RWPE2 (cell line): Measurements from ENCODE around the gene ADIPOQ.
"Not testable (repeated sequence)": the region's sequence is repeated elsewhere in the genome, so short reads cannot be mapped to it uniquely, and the experiment has no call there.

ENCODE experiments used
- ATAC-seq: fragments of 200-7000 bp; cut with Tn5 transposase; 3 replicates; pipeline ENCODE4 v1.9.1; 2021; ENCODE audit warnings: low read depth
- DNase-seq: peaks from one replicate; pipeline ENCODE4 v3.0.0-alpha.2; 2020; ENCODE audit warnings: low spot score
- H3K27ac ChIP-seq: fragments of 450-650 bp; 2 replicates; pipeline ENCODE4 v1.5.1; 2017; ENCODE audit warnings: mild to moderate bottlenecking; ENCODE audit not compliant: poor library complexity, severe bottlenecking
- H3K27me3 ChIP-seq: fragments of 250-450 bp; sonication (Bioruptor Pico); 2 replicates; pipeline ENCODE4 v1.5.1; 2021; ENCODE audit warnings: mild to moderate bottlenecking, moderate library complexity; ENCODE audit not compliant: insufficient read depth, poor library complexity, severe bottlenecking
- H3K36me3 ChIP-seq: fragments of 250-450 bp; sonication (Bioruptor Pico); 2 replicates; pipeline ENCODE4 v1.5.1; 2020; ENCODE audit warnings: low read depth, mild to moderate bottlenecking, moderate library complexity
- H3K4me1 ChIP-seq: fragments of 250-450 bp; sonication (Bioruptor Pico); 2 replicates; pipeline ENCODE4 v1.5.1; 2021; ENCODE audit warnings: mild to moderate bottlenecking, moderate library complexity; ENCODE audit not compliant: insufficient read depth, poor library complexity, severe bottlenecking
- H3K4me3 ChIP-seq: fragments of 250-450 bp; sonication (Bioruptor Pico); 2 replicates; pipeline ENCODE4 v1.5.1; 2021; ENCODE audit warnings: mild to moderate bottlenecking, moderate library complexity; ENCODE audit not compliant: severe bottlenecking
- H3K9me3 ChIP-seq: fragments of 250-450 bp; sonication (Bioruptor Pico); 2 replicates; pipeline ENCODE4 v1.5.1; 2021; ENCODE audit warnings: mild to moderate bottlenecking, moderate library complexity; ENCODE audit not compliant: severe bottlenecking
- CTCF ChIP-seq: fragments of 450-650 bp; IDR thresholded peaks from one replicate; pipeline ENCODE4 v1.5.1; 2017; ENCODE audit warnings: mild to moderate bottlenecking, moderate library complexity; ENCODE audit not compliant: poor library complexity, severe bottlenecking

Gene ADIPOQ

GRCh38 chr3:186806089-186807055, 36.1 kb upstream of the ADIPOQ start, which contains the start of gene RFC4:
TSS of gene RFC4 (minus strand) at chr3:186806482. CDS start at chr3:186804713, 1,769 bp downstream.
- ATAC-seq (peak; percentile 89), DNase-seq (peak; percentile 82)
- peaks cover 8% of the 10 kb centered on the region for H3K4me1 ChIP-seq
- H3K36me3 ChIP-seq = peaks cover 39% of the 10 kb centered on the region
- no peak for TF ChIP-seq CTCF
- peak within 1 kb of the TSS; percentile 51 for H3K4me3 ChIP-seq
- no peaks in the 10 kb centered on the region for H3K9me3 ChIP-seq
- H3K27ac ChIP-seq = peak within 1 kb of the TSS; percentile 65
- no peaks in the 10 kb centered on the region for H3K27me3 ChIP-seq

DNA sequence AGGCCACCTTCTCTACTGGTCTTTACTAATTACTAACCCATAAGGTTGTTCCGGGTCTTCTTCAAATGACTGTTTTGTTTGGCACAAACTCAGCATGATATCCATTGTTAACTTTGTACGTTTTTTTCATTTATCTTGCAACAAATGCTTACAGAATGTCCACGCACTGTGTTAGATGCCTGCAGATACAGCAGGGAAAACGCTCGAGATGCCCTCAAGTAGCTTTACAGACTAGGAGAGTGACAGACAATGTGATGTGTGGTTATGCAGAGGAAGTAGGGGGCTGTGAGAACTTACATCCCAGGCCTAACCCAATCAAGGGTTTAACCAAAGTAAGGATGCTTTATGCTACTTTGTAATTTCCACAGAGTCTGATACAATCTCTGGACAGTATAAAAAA, 35.3 kb upstream of the ADIPOQ start:
- no peaks in the 10 kb centered on the region for H3K9me3 ChIP-seq
- no peak for DNase-seq
- no peak for ATAC-seq
- TF ChIP-seq CTCF = no peak
- peaks cover 8% of the 10 kb centered on the region for H3K4me1 ChIP-seq
- H3K36me3 ChIP-seq = peaks cover 35% of the 10 kb centered on the region
- H3K27ac ChIP-seq = peak overlapping the region; percentile 65
- H3K4me3 ChIP-seq = peak overlapping the region; percentile 51
- H3K27me3 ChIP-seq = no peaks in the 10 kb centered on the region

DNA sequence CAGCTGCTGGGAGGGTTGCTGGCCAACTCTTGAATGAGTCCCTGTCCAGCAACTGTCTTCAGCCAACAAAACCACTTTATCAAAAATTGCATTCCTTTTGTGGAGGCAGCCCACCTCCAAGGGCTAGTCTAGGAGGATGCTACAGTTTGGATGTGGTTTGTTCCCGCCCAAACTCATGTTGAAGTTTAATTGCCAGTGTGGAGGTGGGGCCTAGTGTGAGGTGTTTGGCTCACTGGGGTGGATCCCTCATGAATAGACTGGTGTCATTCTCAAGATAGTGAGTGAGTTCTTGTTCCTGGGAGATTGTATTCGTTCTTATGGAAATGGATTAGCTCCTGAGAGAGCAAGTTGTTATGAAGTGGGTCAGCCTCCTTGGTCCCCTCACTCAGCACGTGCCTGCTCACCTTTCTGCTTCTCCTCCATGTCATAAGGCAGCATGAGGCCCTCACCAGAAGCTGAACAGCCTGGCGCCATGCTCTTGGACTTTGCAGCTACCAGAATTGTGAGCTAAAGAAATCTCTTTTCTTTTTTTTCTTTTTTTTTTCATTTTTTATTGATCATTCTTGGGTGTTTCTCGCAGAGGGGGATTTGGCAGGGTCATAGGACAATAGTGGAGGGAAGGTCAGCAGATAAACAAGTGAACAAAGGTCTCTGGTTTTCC, 32.0 kb upstream of the ADIPOQ start:
- H3K36me3 ChIP-seq = peaks cover 2% of the 10 kb centered on the region; the same call in 1 of the 2 replicates
- ATAC-seq = no peak
- no peaks in the 10 kb centered on the region for H3K27me3 ChIP-seq
- DNase-seq = no peak
- TF ChIP-seq CTCF = no peak
- no peaks in the 10 kb centered on the region for H3K9me3 ChIP-seq
- H3K27ac ChIP-seq = no peak overlapping the region
- H3K4me1 ChIP-seq = peaks cover 6% of the 10 kb centered on the region
- H3K4me3 ChIP-seq = no peak overlapping the region

GRCh38 chr3:186811313-186811712, 31.2 kb upstream of the ADIPOQ start:
- H3K4me3 ChIP-seq, DNase-seq, H3K36me3 ChIP-seq, H3K27ac ChIP-seq, H3K4me1 ChIP-seq, H3K27me3 ChIP-seq, H3K9me3 ChIP-seq, ATAC-seq: not testable (repeated sequence)

DNA sequence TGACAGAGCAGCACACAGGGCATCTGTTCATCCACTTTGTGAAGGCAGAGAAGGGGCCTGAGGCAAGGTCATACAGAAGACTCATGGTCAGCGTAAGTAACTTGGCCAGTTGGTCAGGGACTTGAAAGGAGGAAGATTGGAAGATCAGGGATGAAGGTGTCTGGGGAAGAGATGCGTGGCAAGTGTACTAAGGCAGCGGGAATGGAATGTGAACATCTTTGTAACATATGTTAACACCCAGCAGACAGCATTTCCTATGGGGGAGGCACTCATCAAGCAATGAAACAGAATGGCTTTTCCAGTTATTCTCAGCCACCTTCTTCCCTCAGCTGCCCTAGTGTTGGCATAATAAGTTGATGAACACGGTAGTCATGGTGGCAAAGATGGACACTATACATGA, 28.4 kb upstream of the ADIPOQ start:
- Histone ChIP-seq H3K27me3 (no peaks in the 10 kb centered on the region), H3K36me3 (no peaks in the 10 kb centered on the region), H3K4me1 (peaks cover 5% of the 10 kb centered on the region), H3K27ac (no peak overlapping the region), H3K4me3 (no peak overlapping the region), H3K9me3 (no peaks in the 10 kb centered on the region)
- ATAC-seq (no peak), DNase-seq (no peak)
- TF ChIP-seq CTCF = no peak
